Breast epithelium (tissue), 4 donors: ENCODE measurements around the gene TOLLIP. TPM values are rescaled to one million over a fixed set of nuclear protein-coding genes. Genes with fewer than 3 reads are reported as not detected.
"Not testable (repeated sequence)": the region's sequence is repeated elsewhere in the genome, so short reads cannot be mapped to it uniquely, and the experiment has no call there.

Source experiments
- DNase-seq, 2 donors: peaks; one replicate each; pipeline ENCODE4 v3.0.0-alpha.2; 2019; ENCODE audit warnings: low spot score in 2 of 2
- H3K27ac ChIP-seq, 2 donors: fragments of 200-600 bp; sonication (generic) in 1 of 2; one replicate each; pipeline ENCODE4 v1.5.1; 2016 to 2019; ENCODE audit warnings: mild to moderate bottlenecking in 1 of 2
- H3K27me3 ChIP-seq, 2 donors: fragments of 200-600 bp; sonication (generic) in 1 of 2; one replicate each; pipeline versions ENCODE4 v1.5.1 to v1.6.0; 2017 to 2019; ENCODE audit warnings: control low read depth in 1 of 2, mild to moderate bottlenecking in 1 of 2
- H3K36me3 ChIP-seq: fragments of 200-600 bp; one replicate; pipeline ENCODE4 v1.5.1; 2019
- H3K4me1 ChIP-seq, 2 donors: fragments of 200-600 bp; sonication (generic); one replicate each; pipeline ENCODE4 v1.5.1; 2016 to 2019; ENCODE audit warnings: control low read depth in 1 of 2
- H3K4me3 ChIP-seq, 3 donors: fragments of 200-600 bp; sonication (generic); 1 replicate in 2 of 3; 2 replicates in 1 of 3; pipeline ENCODE4 v1.5.1; 2016 to 2019; ENCODE audit warnings: mild to moderate bottlenecking in 3 of 3, moderate library complexity in 2 of 3
- H3K9me3 ChIP-seq, 2 donors: fragments of 200-600 bp; sonication (generic) in 1 of 2; one replicate each; pipeline ENCODE4 v1.5.1; 2016 to 2019; ENCODE audit warnings: control low read depth in 1 of 2
- POLR2A ChIP-seq: fragments of 450-650 bp; IDR thresholded peaks from one replicate; pipeline ENCODE4 v1.6.1; 2016; ENCODE audit warnings: antibody characterized with exemption, mild to moderate bottlenecking, moderate library complexity
- POLR2AphosphoS5 ChIP-seq, 3 donors: sonication (generic); formaldehyde crosslinking; IDR thresholded peaks; one replicate each; pipeline ENCODE4 v1.6.1; 2017; ENCODE audit warnings: antibody characterized with exemption in 3 of 3
- intact Hi-C: fragments of 100-400 bp; cut with DNase I; formaldehyde crosslinking; loops from one replicate; pipeline ENCODE4 v1.15.1; 2023; ENCODE audit warnings: low total_unique reads
- total RNA-seq, 3 donors: library from RNA; depleted of rRNA; stranded (reverse); fragments of >200 nt; gene quantifications; one replicate each; pipeline ENCODE4 v1.1.0, GENCODE V29; 2016
- TF ChIP-seq, protein P1 (sequence below), 3 donors: fragments of 450-650 bp; IDR thresholded peaks; one replicate each; pipeline ENCODE4 v1.5.1; 2016 to 2017; ENCODE audit warnings: antibody characterized with exemption in 3 of 3, mild to moderate bottlenecking in 3 of 3, moderate library complexity in 3 of 3

Gene TOLLIP
- total RNA-seq, result 10 to 100 TPM; 32.8 to 47.2 (median 41.0) TPM

GRCh38 chr11:1309498-1310317, at the start of gene TOLLIP:
TOLLIP (minus strand) TSS chr11:1309632; CDS start chr11:1309498, 134 bp downstream.
- TF ChIP-seq POLR2AphosphoS5 (IDR thresholded peaks at IDR 0.05) (peak; percentile 47 to 81 (median 70)), POLR2A (peak; percentile 50)
- TF ChIP-seq, protein P1, sequence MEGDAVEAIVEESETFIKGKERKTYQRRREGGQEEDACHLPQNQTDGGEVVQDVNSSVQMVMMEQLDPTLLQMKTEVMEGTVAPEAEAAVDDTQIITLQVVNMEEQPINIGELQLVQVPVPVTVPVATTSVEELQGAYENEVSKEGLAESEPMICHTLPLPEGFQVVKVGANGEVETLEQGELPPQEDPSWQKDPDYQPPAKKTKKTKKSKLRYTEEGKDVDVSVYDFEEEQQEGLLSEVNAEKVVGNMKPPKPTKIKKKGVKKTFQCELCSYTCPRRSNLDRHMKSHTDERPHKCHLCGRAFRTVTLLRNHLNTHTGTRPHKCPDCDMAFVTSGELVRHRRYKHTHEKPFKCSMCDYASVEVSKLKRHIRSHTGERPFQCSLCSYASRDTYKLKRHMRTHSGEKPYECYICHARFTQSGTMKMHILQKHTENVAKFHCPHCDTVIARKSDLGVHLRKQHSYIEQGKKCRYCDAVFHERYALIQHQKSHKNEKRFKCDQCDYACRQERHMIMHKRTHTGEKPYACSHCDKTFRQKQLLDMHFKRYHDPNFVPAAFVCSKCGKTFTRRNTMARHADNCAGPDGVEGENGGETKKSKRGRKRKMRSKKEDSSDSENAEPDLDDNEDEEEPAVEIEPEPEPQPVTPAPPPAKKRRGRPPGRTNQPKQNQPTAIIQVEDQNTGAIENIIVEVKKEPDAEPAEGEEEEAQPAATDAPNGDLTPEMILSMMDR (IDR thresholded peaks at IDR 0.05), result peak in 1 of 3 donors; percentile 14
- Histone ChIP-seq H3K4me3 (peak within 1 kb of the TSS; percentile 88 to 97 (median 92)), H3K4me1 (peaks cover 7 to 17% of the 10 kb centered on the region in 2 donors), H3K27ac (peak within 1 kb of the TSS; percentile 94 to 96), H3K27me3 (no peaks in the 10 kb centered on the region), H3K36me3 (no peaks in the 10 kb centered on the region), H3K9me3 (peaks cover 0 to 3% of the 10 kb centered on the region in 2 donors)
- DNase-seq, result peak; percentile 92 to 95
- intact Hi-C loops, result no loop called here

GRCh38 chr11:1358931-1359330, 49.5 kb upstream of the TOLLIP start:
- H3K36me3 ChIP-seq, DNase-seq, H3K27ac ChIP-seq, H3K27me3 ChIP-seq, intact Hi-C loops, H3K4me1 ChIP-seq, H3K9me3 ChIP-seq, H3K4me3 ChIP-seq: not testable (repeated sequence)

DNA sequence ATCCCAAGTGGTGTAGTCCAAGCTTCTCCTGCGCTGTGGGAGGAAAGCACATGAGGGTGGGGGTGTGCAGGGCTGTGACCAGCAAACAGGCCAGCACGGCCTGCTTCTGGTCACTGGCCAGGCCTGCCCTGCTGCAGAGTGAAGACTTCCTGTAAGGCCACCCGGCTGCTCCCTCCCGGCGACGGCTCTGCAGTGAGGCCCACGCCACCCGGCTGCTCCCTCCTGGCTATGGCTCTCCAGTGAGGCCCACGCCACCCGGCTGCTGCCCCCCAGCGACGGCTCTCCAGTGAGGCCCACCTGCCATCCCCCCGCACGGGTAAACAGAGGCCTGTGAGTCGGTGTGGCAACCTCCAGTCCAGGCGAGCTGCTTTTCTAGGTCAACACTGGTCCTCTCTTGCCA, 48.9 kb upstream of the TOLLIP start:
- no peak overlapping the region for H3K27ac ChIP-seq
- TF ChIP-seq POLR2A (no peak), POLR2AphosphoS5 (IDR thresholded peaks at IDR 0.05) (no peak)
- TF ChIP-seq, protein P1 (IDR thresholded peaks at IDR 0.05), result no peak
- peaks cover 0 to 8% of the 10 kb centered on the region in 2 donors for H3K27me3 ChIP-seq
- H3K4me3 ChIP-seq, result no peak overlapping the region
- no peak for DNase-seq
- H3K9me3 ChIP-seq, result peaks cover 0 to 1% of the 10 kb centered on the region in 2 donors
- H3K4me1 ChIP-seq, result no peaks in the 10 kb centered on the region
- H3K36me3 ChIP-seq, result no peaks in the 10 kb centered on the region
- intact Hi-C loops, result no loop called here

GRCh38 chr11:1356478-1356960, 47.1 kb upstream of the TOLLIP start:
- Histone ChIP-seq H3K36me3 (no peaks in the 10 kb centered on the region), H3K4me1 (no peaks in the 10 kb centered on the region), H3K27ac (no peak overlapping the region), H3K4me3 (no peak overlapping the region), H3K27me3 (peaks cover 0 to 8% of the 10 kb centered on the region in 2 donors), H3K9me3 (no peaks in the 10 kb centered on the region)
- DNase-seq, result no peak
- TF ChIP-seq, protein P1 (IDR thresholded peaks at IDR 0.05), result no peak
- no peak for TF ChIP-seq POLR2A
- TF ChIP-seq POLR2AphosphoS5 (IDR thresholded peaks at IDR 0.05), result no peak
- intact Hi-C loops, result no loop called here

GRCh38 chr11:1356007-1356435, 46.6 kb upstream of the TOLLIP start:
- no peaks in the 10 kb centered on the region for H3K36me3 ChIP-seq

More at GRCh38 chr11:1356007-1356435, 46.6 kb upstream of the TOLLIP start:
- peaks cover 0 to 8% of the 10 kb centered on the region in 2 donors for H3K27me3 ChIP-seq
- intact Hi-C loops, result no loop called here
- TF ChIP-seq, protein P1 (IDR thresholded peaks at IDR 0.05), result no peak
- no peak for TF ChIP-seq POLR2AphosphoS5 (IDR thresholded peaks at IDR 0.05)
- no peak for TF ChIP-seq POLR2A
- no peaks in the 10 kb centered on the region for H3K9me3 ChIP-seq
- no peak for DNase-seq
- H3K4me1 ChIP-seq, result no peaks in the 10 kb centered on the region
- no peak overlapping the region for H3K4me3 ChIP-seq
- H3K27ac ChIP-seq, result no peak overlapping the region
